K562 (cell line): ENCODE measurements around the gene MYBPHL. TPM values are rescaled to one million over a fixed set of nuclear protein-coding genes. Genes with fewer than 3 reads are reported as not detected.

Source experiments
- BDP1 ChIP-seq: IDR thresholded peaks from 3 replicates; pipeline ENCODE4 v1.6.1; 2011; ENCODE audit not compliant: insufficient read length, insufficient read depth
- FOXP4 ChIP-seq: sonication (generic); formaldehyde crosslinking; IDR thresholded peaks from 2 replicates; pipeline ENCODE4 v1.8.0; 2022; ENCODE audit warnings: mild to moderate bottlenecking, missing genetic modification reagents, borderline replicate concordance
- HBP1 ChIP-seq: fragments of 450-650 bp; formaldehyde crosslinking; IDR thresholded peaks from 2 replicates; pipeline ENCODE4 v1.4.0; 2022; ENCODE audit warnings: missing genetic modification characterization
- HDGF ChIP-seq: fragments of 450-650 bp; IDR thresholded peaks from 2 replicates; pipeline ENCODE4 v1.6.1; 2016
- KDM1A ChIP-seq, 2 experiments: fragments of 450-650 bp; IDR thresholded peaks; 2 replicates each; pipeline ENCODE4 v1.6.1; 2016; ENCODE audit warnings: mild to moderate bottlenecking in 2 of 2
- PHB2 ChIP-seq: fragments of 450-650 bp; IDR thresholded peaks from 2 replicates; pipeline ENCODE4 v1.6.1; 2017; ENCODE audit warnings: low read depth
- PHF20 ChIP-seq: fragments of 450-650 bp; IDR thresholded peaks from 2 replicates; pipeline ENCODE4 v1.6.1; 2018; ENCODE audit not compliant: partially characterized antibody
- PRPF4 ChIP-seq: fragments of 200-400 bp; formaldehyde crosslinking; IDR thresholded peaks from one replicate; pipeline ENCODE4 v1.6.1; 2017; ENCODE audit warnings: low read length, low read depth, mild to moderate bottlenecking; ENCODE audit not compliant: insufficient read depth, poor library complexity, severe bottlenecking
- TSHZ1 ChIP-seq: fragments of 250-450 bp; sonication (Bioruptor Pico); IDR thresholded peaks from 2 replicates; pipeline ENCODE4 v1.4.0; 2020; ENCODE audit warnings: mild to moderate bottlenecking, moderate library complexity
- ZEB2 ChIP-seq: fragments of 450-650 bp; IDR thresholded peaks from 2 replicates; pipeline ENCODE4 v1.6.1; 2016
- ZHX1 ChIP-seq: fragments of 150-350 bp; conservative IDR thresholded peaks from 2 replicates; pipeline ENCODE4 v1.6.1; 2014; ENCODE audit warnings: low read length
- ZNF197 ChIP-seq: fragments of 200-800 bp; sonication (Bioruptor generic); IDR thresholded peaks from 2 replicates; pipeline ENCODE4 v1.6.1; 2016; ENCODE audit warnings: low read depth, missing genetic modification characterization, missing compliant biosample characterization
- ZNF740 ChIP-seq, 3 experiments: fragments of 200-800 bp in 1 of 3; sonication (Bioruptor generic) in 1 of 3; sonication (generic) in 1 of 3; formaldehyde crosslinking in 1 of 3; IDR thresholded peaks; 2 replicates each; pipeline versions ENCODE4 v1.6.1 to v1.8.0; 2016 to 2022; ENCODE audit warnings: mild to moderate bottlenecking in 2 of 3, missing compliant biosample characterization in 2 of 3, missing genetic modification characterization in 2 of 3, missing genetic modification reagents in 1 of 3
- polyA plus RNA-seq, 8 experiments: library from polyadenylated mRNA; depleted of rRNA in 4 of 8; stranded (reverse) in 5 of 8; unstranded in 3 of 8; fragments of >200 nt; fragmentation: Nextera tagmentation in 2 of 8; fragmentation: Illumina TruSeq in 1 of 8; extraction: Ambion mirVana in 2 of 8; extraction: Trizol in 1 of 8; gene quantifications; 2 replicates each; pipeline versions ENCODE4 v1.2.1 to v1.2.3, GENCODE V29; 2011 to 2014; ENCODE audit warnings: inconsistent platforms in 1 of 8, missing spikeins in 1 of 8
- total RNA-seq, 7 experiments: library from RNA; depleted of rRNA in 6 of 7; stranded (reverse); fragments of >200 nt in 6 of 7; fragmentation: Illumina TruSeq in 2 of 7; extraction: Trizol in 2 of 7; gene quantifications; 2 replicates each; pipeline versions ENCODE4 v1.2.1 to v1.2.3, GENCODE V29; 2011 to 2021; ENCODE audit warnings: low replicate concordance in 1 of 7

The MYBPHL gene
- total and polyA plus RNA-seq, 9 of the 15 experiments (the other 6 are each of a cell fraction or from before 2014, with no cell fraction given): 0.20 to 1.9 (median 0.33) TPM

- TF ChIP-seq HBP1 (CRISPR knock-in tag) (0 out of 2 replicates have a peak, but pooled peaks have one; percentile 2), PHF20 (no peak), BDP1 (no peak), KDM1A (IDR thresholded peaks at IDR 0.05) (peak; percentile 97), FOXP4 (CRISPR knock-in tag) (no peak), HDGF (no peak; the same call in 1 of the 2 replicates), PHB2 (0 out of 2 replicates have a peak, but pooled peaks have one; percentile 29), ZNF197 (CRISPR knock-in tag) (no peak), ZHX1 (no peak), ZEB2 (peak; percentile 60; the same call in 1 of the 2 replicates), PRPF4 (no peak), ZNF740 (CRISPR knock-in tag; IDR thresholded peaks at IDR 0.05) (no peak), ZNF740 (tag; IDR thresholded peaks at IDR 0.05) (no peak), TSHZ1 (CRISPR knock-in tag) (no peak)
These were observed 637 bp upstream of the MYBPHL start (continued) for GRCh38 chr1:109307274-109308021.
